Ishikawa (cell line): ENCODE data around the gene GRIK5.

Source experiments
- EGR1 ChIP-seq: IDR thresholded peaks from 2 replicates; pipeline ENCODE4 v1.6.1; 2012
- EP300 ChIP-seq: IDR thresholded peaks from 2 replicates; pipeline ENCODE4 v1.6.1; 2012; ENCODE audit warnings: borderline replicate concordance
- MAX ChIP-seq: IDR thresholded peaks from 2 replicates; pipeline ENCODE4 v1.6.1; 2012
- NFIC ChIP-seq: IDR thresholded peaks from 2 replicates; pipeline ENCODE4 v1.6.1; 2012
- RAD21 ChIP-seq: IDR thresholded peaks from 2 replicates; pipeline ENCODE4 v1.6.1; 2012; ENCODE audit warnings: low read depth
- TEAD4 ChIP-seq: IDR thresholded peaks from 2 replicates; pipeline ENCODE4 v1.6.1; 2012
- TF ChIP-seq, protein P1 (sequence below): IDR thresholded peaks from 2 replicates; pipeline ENCODE4 v1.6.1; 2012; ENCODE audit warnings: low read depth, mild to moderate bottlenecking

- TF ChIP-seq NFIC (no peak), EGR1 (no peak), RAD21 (no peak), EP300 (no peak), TEAD4 (no peak), MAX (no peak)
- TF ChIP-seq, protein P1, sequence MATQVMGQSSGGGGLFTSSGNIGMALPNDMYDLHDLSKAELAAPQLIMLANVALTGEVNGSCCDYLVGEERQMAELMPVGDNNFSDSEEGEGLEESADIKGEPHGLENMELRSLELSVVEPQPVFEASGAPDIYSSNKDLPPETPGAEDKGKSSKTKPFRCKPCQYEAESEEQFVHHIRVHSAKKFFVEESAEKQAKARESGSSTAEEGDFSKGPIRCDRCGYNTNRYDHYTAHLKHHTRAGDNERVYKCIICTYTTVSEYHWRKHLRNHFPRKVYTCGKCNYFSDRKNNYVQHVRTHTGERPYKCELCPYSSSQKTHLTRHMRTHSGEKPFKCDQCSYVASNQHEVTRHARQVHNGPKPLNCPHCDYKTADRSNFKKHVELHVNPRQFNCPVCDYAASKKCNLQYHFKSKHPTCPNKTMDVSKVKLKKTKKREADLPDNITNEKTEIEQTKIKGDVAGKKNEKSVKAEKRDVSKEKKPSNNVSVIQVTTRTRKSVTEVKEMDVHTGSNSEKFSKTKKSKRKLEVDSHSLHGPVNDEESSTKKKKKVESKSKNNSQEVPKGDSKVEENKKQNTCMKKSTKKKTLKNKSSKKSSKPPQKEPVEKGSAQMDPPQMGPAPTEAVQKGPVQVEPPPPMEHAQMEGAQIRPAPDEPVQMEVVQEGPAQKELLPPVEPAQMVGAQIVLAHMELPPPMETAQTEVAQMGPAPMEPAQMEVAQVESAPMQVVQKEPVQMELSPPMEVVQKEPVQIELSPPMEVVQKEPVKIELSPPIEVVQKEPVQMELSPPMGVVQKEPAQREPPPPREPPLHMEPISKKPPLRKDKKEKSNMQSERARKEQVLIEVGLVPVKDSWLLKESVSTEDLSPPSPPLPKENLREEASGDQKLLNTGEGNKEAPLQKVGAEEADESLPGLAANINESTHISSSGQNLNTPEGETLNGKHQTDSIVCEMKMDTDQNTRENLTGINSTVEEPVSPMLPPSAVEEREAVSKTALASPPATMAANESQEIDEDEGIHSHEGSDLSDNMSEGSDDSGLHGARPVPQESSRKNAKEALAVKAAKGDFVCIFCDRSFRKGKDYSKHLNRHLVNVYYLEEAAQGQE = no peak
Measured at GRCh38 chr19:41981724-41982123, 88.3 kb downstream of the GRIK5 start.
